ENCODE results near the gene NFYB.

NFYB gene

DNA sequence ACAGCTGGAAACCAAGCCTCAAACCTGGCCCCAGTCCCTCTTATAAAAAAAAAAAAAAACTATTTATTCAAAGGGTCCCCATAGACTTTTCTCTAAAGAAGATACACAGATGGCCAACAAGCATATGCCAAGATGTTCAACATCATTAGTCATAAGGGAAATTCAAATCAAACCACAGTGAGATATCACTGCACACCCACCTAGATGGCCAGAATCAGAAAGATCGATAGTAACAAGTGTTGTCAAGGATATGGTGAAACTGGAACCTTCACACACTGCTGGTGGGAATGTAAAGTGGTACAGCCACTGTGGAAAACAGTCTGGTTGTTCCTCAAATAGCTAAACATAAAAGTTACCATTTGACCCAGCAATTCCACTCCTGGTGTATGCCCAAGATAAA lies 5.9 kb upstream of the NFYB start:
- no peak for DNase-seq (ENCODE audit: extremely low read depth, low read depth)
- no peak overlapping the region for H3K4me3 ChIP-seq (replicated peaks; ENCODE audit: low read depth, low read length)
- TF ChIP-seq, protein P1, sequence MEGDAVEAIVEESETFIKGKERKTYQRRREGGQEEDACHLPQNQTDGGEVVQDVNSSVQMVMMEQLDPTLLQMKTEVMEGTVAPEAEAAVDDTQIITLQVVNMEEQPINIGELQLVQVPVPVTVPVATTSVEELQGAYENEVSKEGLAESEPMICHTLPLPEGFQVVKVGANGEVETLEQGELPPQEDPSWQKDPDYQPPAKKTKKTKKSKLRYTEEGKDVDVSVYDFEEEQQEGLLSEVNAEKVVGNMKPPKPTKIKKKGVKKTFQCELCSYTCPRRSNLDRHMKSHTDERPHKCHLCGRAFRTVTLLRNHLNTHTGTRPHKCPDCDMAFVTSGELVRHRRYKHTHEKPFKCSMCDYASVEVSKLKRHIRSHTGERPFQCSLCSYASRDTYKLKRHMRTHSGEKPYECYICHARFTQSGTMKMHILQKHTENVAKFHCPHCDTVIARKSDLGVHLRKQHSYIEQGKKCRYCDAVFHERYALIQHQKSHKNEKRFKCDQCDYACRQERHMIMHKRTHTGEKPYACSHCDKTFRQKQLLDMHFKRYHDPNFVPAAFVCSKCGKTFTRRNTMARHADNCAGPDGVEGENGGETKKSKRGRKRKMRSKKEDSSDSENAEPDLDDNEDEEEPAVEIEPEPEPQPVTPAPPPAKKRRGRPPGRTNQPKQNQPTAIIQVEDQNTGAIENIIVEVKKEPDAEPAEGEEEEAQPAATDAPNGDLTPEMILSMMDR (IDR thresholded peaks at IDR 0.05; ENCODE audit: low read depth, low read length, missing control alignments), result no peak

GRCh38 chr12:104143002-104143401 lies 5.0 kb upstream of the NFYB start:
- TF ChIP-seq, protein P1 (IDR thresholded peaks at IDR 0.05; ENCODE audit: low read depth, low read length, missing control alignments), result no peak
- H3K4me3 ChIP-seq (replicated peaks; ENCODE audit: low read depth, low read length), result no peak overlapping the region
- DNase-seq (ENCODE audit: extremely low read depth, low read depth), result no peak

- no peak for DNase-seq (ENCODE audit: extremely low read depth, low read depth)
- H3K4me3 ChIP-seq (replicated peaks; ENCODE audit: low read depth, low read length), result no peak overlapping the region
- TF ChIP-seq, protein P1 (IDR thresholded peaks at IDR 0.05; ENCODE audit: low read depth, low read length, missing control alignments), result no peak
Observed at GRCh38 chr12:104142543-104142942, 4.5 kb upstream of the NFYB start.

DNA sequence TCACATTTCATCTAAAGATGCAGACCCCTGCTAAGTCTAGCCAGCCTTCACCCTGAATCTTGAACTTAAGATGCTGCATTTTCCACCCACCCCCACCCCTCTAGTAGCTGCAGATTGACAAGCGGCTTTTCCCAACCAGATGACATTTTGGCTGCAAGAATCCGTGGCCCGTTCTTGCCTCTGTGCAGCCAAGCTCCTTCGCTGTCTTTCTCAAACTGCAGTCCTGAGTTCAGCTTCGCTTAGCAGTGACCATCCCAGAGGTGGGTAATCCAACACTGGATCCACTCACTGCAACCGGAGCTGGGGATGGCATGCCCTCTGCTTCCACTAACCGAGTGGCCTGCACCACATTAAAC lies 765 bp upstream of the NFYB start:
- peak overlapping the region; percentile 41 for H3K4me3 ChIP-seq (replicated peaks; ENCODE audit: low read depth, low read length)
- DNase-seq (ENCODE audit: extremely low read depth, low read depth), result no peak
- TF ChIP-seq, protein P1 (IDR thresholded peaks at IDR 0.05; ENCODE audit: low read depth, low read length, missing control alignments), result no peak

GRCh38 chr12:104137001-104137901 lies 759 bp downstream of the NFYB start:
- peak overlapping the region; percentile 58 for H3K4me3 ChIP-seq (replicated peaks; ENCODE audit: low read depth, low read length)
- no peak for DNase-seq (ENCODE audit: extremely low read depth, low read depth)
- TF ChIP-seq, protein P1 (IDR thresholded peaks at IDR 0.05; ENCODE audit: low read depth, low read length, missing control alignments), result no peak

DNA sequence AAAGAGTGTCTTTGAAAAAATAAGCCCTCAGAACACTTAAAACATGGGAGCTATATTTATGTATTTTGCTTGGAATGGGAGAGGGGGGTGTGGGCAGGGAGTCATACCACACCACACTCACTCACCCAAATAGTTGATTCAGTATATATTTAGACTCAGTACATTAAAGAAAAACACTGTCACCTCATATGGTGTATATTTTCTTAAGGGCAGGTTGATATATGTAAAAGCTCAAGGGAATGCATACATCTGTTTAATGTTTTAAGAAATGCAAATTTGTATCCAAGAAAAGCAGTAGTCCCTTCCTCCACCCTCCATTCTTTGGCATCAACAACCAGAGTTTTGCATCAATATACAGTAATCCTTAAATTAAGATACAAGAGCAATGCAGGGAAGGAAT lies 1.4 kb downstream of the NFYB start:
- TF ChIP-seq, protein P1 (IDR thresholded peaks at IDR 0.05; ENCODE audit: low read depth, low read length, missing control alignments), result no peak
- H3K4me3 ChIP-seq (replicated peaks; ENCODE audit: low read depth, low read length), result peak overlapping the region; percentile 58
- no peak for DNase-seq (ENCODE audit: extremely low read depth, low read depth)

Measured in HFF-Myc (cell line).